ENCODE results near the gene CYP4F12.

Gene CYP4F12

DNA sequence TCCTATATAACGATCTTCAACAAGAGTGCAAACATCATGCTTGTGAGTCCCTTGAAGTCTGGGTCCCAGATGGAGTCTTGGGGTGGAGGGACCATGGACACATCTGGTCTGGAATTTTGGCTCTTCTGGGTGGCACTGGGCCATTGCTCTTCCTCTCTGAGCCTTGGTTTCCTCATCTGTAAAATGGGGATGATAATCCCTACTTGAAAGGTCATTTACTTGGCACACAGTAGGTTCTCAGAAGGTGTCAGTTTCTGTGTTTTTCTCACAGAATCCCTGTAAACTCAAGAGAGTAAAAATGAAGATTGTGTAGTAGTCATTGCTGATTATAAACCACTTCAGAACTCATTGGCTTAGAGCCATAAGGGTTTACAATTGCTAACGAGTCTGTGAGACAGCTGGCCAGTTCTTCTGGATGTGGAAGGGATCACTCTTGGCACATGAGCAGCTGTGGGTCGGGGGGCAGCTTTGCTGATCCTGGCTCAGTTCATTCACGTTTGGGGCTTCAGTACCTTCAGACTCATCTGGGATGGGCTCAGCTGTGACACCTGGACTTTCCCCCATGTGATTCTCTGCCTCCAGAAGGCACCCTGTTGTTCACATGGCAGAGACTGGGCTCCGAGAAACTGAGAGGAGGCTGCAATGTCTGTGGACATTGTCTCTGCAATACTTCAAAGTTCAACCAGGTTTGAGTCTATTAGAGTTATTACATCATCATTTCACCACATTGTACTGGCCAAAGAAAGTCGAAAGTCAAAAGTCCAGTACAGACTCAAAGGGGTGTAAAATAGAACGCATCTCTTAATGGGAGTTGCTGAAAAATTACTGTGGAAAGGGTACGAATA lies 7.8 kb downstream of the CYP4F12 start:
- Mint-ChIP-seq H3K9me3 (peaks cover 66% of the 10 kb centered on the region), H3K27me3 (ENCODE audit: low read depth) (no peaks in the 10 kb centered on the region), H3K4me1 (no peaks in the 10 kb centered on the region)

GRCh38 chr19:15683411-15683810 lies 10.5 kb downstream of the CYP4F12 start:
- H3K9me3 Mint-ChIP-seq = peaks cover 74% of the 10 kb centered on the region
- peaks cover 4% of the 10 kb centered on the region for H3K36me3 Mint-ChIP-seq (ENCODE audit: low read depth)
- no peak overlapping the region for H3K27ac Mint-ChIP-seq
- H3K27me3 Mint-ChIP-seq (ENCODE audit: low read depth) = no peaks in the 10 kb centered on the region
- TF ChIP-seq, protein P1, sequence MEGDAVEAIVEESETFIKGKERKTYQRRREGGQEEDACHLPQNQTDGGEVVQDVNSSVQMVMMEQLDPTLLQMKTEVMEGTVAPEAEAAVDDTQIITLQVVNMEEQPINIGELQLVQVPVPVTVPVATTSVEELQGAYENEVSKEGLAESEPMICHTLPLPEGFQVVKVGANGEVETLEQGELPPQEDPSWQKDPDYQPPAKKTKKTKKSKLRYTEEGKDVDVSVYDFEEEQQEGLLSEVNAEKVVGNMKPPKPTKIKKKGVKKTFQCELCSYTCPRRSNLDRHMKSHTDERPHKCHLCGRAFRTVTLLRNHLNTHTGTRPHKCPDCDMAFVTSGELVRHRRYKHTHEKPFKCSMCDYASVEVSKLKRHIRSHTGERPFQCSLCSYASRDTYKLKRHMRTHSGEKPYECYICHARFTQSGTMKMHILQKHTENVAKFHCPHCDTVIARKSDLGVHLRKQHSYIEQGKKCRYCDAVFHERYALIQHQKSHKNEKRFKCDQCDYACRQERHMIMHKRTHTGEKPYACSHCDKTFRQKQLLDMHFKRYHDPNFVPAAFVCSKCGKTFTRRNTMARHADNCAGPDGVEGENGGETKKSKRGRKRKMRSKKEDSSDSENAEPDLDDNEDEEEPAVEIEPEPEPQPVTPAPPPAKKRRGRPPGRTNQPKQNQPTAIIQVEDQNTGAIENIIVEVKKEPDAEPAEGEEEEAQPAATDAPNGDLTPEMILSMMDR (IDR thresholded peaks at IDR 0.05; ENCODE audit: unreplicated experiment in 3 of 3) = no peak
- H3K4me3 Mint-ChIP-seq = no peak overlapping the region
- H3K4me1 Mint-ChIP-seq = no peaks in the 10 kb centered on the region

More for the DNA sequence above, 7.8 kb downstream of the CYP4F12 start:
- Mint-ChIP-seq H3K36me3 (ENCODE audit: low read depth) (peaks cover 7% of the 10 kb centered on the region), H3K27ac (no peak overlapping the region), H3K4me3 (no peak overlapping the region)
- TF ChIP-seq, protein P1 (IDR thresholded peaks at IDR 0.05; ENCODE audit: unreplicated experiment in 3 of 3) = no peak

GRCh38 chr19:15684828-15685227 lies 11.9 kb downstream of the CYP4F12 start:
- TF ChIP-seq, protein P1 (IDR thresholded peaks at IDR 0.05; ENCODE audit: unreplicated experiment in 3 of 3) = no peak
- Mint-ChIP-seq H3K27me3 (ENCODE audit: low read depth) (no peaks in the 10 kb centered on the region), H3K9me3 (peaks cover 74% of the 10 kb centered on the region), H3K4me1 (no peaks in the 10 kb centered on the region), H3K36me3 (ENCODE audit: low read depth) (no peaks in the 10 kb centered on the region), H3K4me3 (no peak overlapping the region), H3K27ac (no peak overlapping the region)

- H3K4me1 Mint-ChIP-seq = no peaks in the 10 kb centered on the region
- TF ChIP-seq, protein P1 (IDR thresholded peaks at IDR 0.05; ENCODE audit: unreplicated experiment in 3 of 3) = no peak
- no peak overlapping the region for H3K4me3 Mint-ChIP-seq
- H3K27ac Mint-ChIP-seq = no peak overlapping the region
- no peaks in the 10 kb centered on the region for H3K36me3 Mint-ChIP-seq (ENCODE audit: low read depth)
- peaks cover 40% of the 10 kb centered on the region for H3K9me3 Mint-ChIP-seq
- H3K27me3 Mint-ChIP-seq (ENCODE audit: low read depth) = no peaks in the 10 kb centered on the region
Measured at GRCh38 chr19:15696654-15697194, 23.8 kb downstream of the CYP4F12 start.

GRCh38 chr19:15701757-15702533 lies 29.1 kb downstream of the CYP4F12 start:
- Mint-ChIP-seq H3K27ac (no peak overlapping the region), H3K4me3 (no peak overlapping the region), H3K27me3 (ENCODE audit: low read depth) (no peaks in the 10 kb centered on the region), H3K4me1 (no peaks in the 10 kb centered on the region), H3K9me3 (peaks cover 45% of the 10 kb centered on the region), H3K36me3 (ENCODE audit: low read depth) (no peaks in the 10 kb centered on the region)
- TF ChIP-seq, protein P1 (IDR thresholded peaks at IDR 0.05; ENCODE audit: unreplicated experiment in 3 of 3) = no peak

All from nephron (organoid).